DMS153 (cell line): ENCODE measurements around the gene RASGRP2.

Experiments
- DNase-seq: peaks from one replicate; lab custom pipeline; 2025; lab: John Stamatoyannopoulos, UW

Gene RASGRP2

GRCh38 chr11:64694821-64695365 lies 49.0 kb downstream of the RASGRP2 start:
- DNase-seq, result peak; percentile 32

DNA sequence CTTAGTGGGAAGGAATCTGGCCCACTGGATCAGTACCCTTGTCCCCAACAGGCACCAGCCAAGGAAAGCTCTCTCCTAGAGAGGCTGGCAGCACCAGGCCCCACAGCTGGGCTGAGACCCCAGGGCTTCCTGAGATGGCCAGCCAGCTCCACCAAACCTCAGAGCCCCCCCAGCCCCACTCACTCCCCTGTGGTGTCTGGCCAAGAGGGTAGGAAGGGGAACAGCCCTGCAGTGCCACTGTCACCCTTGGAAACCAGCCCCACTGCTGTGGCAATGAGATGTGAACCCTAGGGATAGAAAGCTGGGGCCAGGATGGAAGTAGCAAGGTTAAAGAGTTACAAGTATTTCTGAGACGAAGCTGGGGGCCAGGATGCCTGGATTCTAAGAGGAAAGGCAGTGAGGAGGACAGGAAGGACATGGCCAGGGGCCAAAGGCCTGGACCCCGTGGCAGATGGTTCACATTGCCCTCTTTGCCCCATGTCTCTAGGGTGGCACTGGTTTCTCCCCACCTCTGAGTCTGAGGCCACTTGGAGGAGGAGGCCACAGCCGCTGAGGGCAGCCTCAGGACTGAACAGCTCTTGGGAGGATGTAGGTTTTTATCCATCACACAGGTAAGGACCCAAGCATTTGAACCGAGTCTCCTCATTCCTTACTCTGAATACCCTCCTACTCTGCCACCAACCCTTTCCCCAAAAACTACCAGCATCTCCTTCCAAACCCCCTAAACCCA lies 49.8 kb downstream of the RASGRP2 start:
- no peak for DNase-seq

- no peak for DNase-seq
Observed at GRCh38 chr11:64692764-64693331, 51.1 kb downstream of the RASGRP2 start.

GRCh38 chr11:64691543-64691942 lies 52.4 kb downstream of the RASGRP2 start:
- DNase-seq, result no peak

DNA sequence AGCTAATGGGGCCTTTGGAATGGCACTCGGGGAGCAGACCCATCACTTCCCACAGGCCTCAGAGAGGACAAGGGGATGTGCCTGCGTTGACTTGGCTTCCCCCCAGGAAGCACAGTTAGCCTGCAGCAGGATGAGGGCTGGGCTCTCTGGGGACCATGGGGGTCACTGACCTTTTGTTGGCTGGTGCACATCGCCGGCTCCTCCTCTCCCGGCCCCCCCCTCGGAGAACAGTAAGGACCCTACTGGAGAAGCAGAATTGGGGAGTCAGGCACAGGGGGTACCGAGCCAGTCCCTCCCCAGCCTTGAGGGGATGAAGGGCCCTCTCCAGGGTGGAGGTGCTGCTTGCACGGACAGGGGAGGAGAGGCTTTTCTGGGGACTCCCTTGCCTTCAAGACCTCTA lies 53.7 kb downstream of the RASGRP2 start:
- no peak for DNase-seq

DNA sequence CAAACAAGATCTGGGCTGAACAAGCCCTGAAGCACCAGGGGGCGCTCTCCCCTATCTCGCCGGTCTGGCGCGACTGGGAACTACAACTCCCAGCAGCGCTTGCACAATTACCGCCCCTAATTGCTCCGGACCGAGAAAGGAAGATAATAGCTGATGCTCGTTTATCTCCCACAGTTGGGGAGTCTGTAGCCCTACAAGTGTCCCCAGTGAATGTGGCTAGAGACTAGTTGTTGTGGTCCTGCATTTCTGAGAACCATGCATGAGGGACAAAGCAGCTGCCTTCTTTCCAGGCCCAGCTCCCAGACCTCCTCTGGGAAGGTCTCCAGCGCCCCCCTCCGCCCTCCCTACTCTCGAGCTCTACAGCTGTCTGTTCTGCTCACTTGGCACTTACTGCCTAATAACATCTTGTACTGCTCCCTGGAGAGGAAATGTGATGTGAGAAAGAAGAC lies 55.4 kb downstream of the RASGRP2 start:
- DNase-seq, result peak; percentile 71

DNA sequence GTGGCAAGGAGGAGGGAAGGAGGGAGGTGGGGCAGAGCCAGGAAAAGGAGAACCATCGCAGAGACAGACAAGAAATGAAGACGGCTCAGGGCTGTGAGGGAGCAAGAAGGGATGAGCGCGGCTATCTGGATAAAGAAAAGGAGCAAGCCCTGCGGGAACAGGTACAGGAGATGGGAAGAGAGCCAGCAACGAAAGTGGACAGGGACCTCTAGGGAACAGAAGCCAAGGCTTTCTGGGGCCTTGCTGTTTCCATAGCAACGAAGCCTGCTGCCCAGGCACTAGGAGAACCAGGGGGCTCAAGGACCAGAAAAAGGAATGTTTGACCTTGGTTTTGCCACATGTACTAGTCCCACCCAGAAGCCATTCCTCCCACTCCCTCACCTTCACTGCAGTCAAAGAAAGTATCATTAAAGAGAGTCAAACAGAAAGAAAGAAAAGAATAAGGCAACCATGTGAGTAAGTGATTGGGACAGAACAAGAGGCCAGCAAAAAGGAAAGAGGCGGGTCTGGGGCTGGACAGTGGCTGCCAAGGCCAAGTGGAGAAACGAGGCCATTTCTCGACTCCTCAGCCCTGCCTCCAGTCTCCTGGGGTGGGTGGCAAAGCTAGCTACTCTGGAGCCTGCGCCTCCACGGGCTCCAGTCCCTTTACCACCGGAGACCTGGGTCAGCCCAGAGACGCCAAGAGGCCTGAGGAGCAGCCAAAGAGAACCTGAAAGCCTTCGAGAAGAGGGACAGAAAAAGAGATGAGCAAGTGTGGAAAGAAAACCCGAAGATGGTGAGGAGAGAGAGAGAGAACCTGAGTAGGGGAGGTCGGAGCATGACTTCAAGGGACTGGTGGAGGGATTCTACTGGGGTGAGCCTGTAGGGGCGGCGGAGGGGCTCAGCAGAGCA lies 56.1 kb downstream of the RASGRP2 start:
- no peak for DNase-seq

GRCh38 chr11:64687204-64687603 lies 56.7 kb downstream of the RASGRP2 start:
- no peak for DNase-seq

- DNase-seq, result no peak
Observed at GRCh38 chr11:64686466-64687170, 57.3 kb downstream of the RASGRP2 start.

DNA sequence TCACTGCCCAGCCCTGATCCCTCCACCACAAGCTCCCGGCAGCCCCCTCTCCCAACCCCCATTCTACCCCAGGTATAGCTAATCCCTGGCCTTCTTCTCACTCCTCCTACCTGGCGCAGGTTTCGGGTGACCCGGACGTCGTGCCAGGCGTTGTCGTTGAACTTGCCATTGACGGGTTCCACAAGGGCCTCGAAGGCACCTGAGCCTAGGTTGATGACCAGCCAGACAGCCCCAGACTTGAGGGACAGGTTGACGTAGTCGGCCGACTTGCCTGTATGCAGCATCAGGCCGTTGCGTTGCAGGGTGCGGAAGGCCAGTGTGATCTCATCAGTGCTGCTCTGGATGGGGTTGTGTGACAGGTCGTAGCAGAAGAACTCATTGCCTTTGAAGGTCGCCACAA lies 58.4 kb downstream of the RASGRP2 start:
- DNase-seq, result no peak

- no peak for DNase-seq
Observed at GRCh38 chr11:64684357-64684756, 59.6 kb downstream of the RASGRP2 start.

GRCh38 chr11:64681171-64681570 lies 62.8 kb downstream of the RASGRP2 start:
- DNase-seq, result no peak

- DNase-seq, result no peak
Observed at GRCh38 chr11:64679846-64680245, 64.1 kb downstream of the RASGRP2 start.

DNA sequence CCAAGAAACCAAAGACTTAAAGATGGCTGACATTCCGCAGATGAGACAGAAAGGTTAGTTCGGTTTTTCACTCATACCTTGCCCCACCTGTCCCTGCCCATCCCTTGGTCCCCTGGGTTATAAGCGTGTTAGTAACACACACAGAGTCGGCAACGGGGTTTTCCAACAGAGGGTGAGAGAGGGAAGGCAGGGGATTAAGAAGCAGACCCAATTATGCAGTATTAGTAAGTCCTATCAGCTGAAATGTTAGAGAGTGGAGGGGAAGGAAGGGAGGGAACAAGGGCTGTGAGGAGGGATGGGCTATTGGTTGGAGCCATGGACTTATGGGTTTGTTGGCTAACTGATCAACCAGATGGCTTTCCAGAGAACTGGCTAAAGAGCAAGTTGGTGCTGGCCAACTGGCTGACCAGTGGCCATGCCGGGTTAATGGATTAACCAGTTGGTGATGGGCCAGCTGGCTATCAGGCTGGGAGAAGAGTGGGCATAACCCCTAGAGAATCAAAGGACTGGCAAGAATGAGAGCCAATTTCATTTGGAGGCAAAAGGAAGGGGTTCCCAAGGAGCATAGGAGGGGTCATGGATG lies 66.4 kb downstream of the RASGRP2 start:
- DNase-seq, result no peak
